Measurements from ENCODE around the gene WDR91.

DNA sequence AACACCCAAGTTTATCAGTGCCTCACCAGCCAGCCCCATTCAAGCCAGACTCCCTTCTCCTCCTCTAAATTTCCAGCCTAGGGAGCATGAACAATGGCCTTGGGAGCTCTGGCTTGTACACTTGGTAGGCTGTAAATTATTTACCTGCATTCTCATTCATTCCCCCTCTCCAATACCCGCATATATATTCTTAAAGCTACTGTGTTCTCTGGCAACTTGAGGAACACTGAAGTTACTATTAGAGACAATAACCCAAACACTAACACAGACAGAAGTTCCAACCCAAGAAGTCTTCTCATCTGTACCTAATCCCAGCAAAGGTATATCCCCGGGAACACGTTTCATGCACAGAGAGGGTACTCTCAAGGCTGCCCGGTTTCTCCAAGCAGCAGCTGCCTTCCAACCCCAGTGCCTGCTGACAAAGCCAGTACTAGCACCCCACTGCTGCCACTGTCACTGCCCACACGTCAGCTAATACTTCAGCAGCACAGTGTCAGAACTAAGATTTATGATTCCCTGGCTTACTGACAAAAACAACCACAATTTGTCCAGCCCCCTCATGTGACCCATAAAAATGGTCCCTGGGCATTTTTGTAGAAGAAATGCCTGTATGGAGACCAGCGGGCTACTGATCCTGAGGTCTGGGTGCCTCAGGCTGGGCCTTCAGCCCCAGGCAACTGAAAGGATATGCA, 3.1 kb downstream of the WDR91 start:
- TF ChIP-seq EGR1 (IDR thresholded peaks at IDR 0.05) = no peak
- TF ChIP-seq, protein P1, sequence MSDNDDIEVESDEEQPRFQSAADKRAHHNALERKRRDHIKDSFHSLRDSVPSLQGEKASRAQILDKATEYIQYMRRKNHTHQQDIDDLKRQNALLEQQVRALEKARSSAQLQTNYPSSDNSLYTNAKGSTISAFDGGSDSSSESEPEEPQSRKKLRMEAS (IDR thresholded peaks at IDR 0.05) = no peak
